NCI-H446 treated with DMSO at 0.1 percent for 48 hours (cell line): Measurements from ENCODE around the gene TRA2B.
"Not testable (repeated sequence)": the region's sequence is repeated elsewhere in the genome, so short reads cannot be mapped to it uniquely, and the experiment has no call there.

Experiments used
- DNase-seq: peaks from one replicate; lab custom pipeline; 2025; lab: John Stamatoyannopoulos, UW

Gene TRA2B

DNA sequence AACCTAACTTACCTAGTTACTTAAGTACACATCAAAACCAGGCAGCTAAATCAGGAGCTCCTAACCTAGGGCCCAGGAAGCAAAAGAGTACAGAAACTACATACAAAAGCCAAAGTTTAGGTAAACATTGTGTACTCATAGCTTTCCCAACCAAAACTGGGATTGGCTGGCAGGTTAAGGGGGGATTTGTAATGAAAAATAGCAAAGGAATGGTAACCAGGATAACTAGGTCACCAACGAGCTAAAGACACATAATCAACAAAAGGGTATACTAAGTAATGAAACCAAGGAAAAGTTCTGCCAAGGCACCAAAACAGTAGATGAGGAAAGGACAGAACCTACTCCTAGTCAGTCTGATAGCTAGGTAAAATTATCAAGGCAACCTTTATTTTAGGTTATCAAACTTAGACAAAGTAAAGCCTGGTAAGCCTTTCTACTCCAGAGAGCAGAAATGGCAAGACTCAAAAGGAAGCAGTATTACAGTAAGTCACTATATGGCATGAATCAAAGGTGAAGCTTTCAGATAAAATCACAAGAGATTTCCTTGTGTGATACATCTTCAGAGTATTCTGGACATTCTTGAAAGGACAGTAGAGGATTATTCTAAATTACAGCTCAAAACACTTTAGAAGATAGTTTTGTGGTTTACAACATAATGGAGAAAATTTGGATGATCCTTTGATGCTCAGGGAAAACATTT is 10.2 kb downstream of the TRA2B start:
- no peak for DNase-seq

DNA sequence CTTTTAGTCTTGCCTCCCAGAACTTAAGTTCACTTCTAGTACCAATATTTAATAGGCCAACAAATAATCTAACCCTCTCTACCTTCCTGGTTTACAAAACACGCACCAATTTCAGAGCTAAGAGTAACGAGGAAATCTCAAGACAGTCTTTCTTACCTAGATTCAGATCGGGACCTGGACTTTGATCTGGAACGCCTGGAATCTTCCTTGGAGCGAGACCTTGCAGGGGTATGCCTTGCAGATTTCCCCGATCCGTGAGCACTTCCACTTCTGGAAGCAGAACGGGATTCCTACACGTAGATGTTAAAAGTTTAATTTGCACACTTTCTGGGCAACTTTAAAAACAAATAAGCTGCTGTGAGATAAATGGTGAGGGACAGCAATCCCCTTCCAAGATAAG is 11.4 kb downstream of the TRA2B start:
- no peak for DNase-seq

- no peak for DNase-seq
Measured at GRCh38 chr3:185925353-185925752, 12.5 kb downstream of the TRA2B start.

DNA sequence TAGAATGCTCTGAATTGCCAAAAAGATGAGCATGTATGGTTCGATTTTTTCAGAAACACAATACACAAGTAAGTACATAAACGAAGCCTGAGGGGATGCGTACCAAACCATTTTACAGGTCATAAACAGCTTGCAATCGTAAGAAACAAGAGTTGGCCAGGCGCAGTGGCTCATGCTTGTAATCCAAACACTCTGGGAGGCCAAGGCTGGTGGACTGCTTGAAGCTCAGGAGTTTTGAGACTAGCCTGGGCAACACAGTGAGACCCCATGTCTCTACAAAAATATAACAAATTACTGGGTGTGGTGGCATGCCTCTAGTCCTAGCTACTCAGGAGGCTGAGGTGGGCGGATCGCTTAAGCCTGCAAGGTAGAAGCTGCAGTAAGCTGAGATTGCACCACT is 13.4 kb downstream of the TRA2B start:
- no peak for DNase-seq

- no peak for DNase-seq
Measured at GRCh38 chr3:185920184-185920583, 17.6 kb downstream of the TRA2B start.

DNA sequence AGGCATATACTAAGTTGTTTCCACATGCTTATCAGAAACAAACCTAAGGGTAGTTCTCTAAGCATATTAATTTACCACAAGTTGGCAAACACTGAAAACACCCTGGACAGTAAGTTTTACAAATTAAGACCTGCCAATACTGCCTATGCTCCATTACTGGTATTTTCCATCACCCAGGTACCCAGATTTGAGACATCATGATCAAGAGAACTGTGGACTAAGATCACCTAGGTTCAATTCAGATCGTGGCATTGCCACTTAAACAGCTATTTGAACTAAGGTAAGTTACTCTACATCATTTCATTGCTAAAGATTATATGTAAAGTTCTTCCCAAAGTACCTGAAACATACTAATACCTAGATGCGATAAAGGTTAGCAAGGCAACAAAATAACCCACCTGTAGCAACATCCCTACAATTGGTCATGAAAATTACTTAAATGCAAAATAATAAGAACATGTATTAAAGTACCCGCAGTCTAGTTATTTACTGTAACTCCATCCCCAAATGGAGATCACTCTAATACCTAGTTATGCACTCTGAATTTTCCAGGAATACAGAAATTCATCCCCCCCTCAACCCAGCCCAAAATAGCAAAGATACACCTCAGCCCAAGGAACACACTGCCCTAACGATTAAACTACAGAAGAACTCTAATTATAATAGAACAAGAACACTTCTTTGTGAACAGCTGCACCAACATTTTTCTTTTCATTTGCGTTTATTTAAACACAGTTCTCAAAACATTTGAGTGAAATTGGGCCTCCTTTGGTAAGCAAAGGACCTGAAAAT is 21.6 kb downstream of the TRA2B start:
- DNase-seq: no peak

GRCh38 chr3:185915642-185916041 is 22.2 kb downstream of the TRA2B start:
- DNase-seq: no peak

DNA sequence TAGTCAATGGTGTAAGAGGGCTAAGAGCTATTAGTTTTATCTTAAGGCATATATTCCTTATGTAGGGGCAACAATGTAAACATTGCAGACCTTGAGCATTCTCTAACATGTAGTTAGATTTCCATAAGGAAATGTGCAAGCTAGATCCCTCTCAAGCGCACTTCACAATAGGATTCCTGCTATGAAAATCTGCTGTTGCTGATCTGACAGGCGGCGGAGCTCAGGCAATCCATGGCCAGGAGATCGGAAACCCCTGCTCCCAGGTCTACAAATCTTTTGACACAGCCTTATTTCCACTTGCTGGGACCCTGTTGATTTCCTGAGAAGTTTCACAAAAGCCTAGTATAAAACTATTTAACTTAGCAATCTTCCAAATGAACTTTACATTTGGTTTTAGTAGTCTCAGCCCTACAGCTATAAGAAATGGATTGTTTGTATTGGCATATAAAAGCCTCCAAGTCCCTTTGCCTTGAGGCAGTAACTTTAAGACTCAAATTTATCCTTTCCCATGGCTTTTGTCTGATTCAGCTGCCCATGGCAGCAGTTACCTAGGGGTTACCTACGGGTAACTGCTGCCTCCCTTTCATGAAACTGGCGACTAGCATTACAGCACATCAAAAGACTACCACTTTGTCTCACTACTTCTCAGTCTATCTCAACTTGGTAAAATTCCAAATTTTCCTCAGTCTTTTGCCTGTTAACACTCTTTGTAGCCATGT is 22.7 kb downstream of the TRA2B start:
- DNase-seq: no peak

GRCh38 chr3:185912929-185913901 is 24.6 kb downstream of the TRA2B start:
- DNase-seq: no peak

- no peak for DNase-seq
Measured at GRCh38 chr3:185912512-185912911, 25.3 kb downstream of the TRA2B start.

DNA sequence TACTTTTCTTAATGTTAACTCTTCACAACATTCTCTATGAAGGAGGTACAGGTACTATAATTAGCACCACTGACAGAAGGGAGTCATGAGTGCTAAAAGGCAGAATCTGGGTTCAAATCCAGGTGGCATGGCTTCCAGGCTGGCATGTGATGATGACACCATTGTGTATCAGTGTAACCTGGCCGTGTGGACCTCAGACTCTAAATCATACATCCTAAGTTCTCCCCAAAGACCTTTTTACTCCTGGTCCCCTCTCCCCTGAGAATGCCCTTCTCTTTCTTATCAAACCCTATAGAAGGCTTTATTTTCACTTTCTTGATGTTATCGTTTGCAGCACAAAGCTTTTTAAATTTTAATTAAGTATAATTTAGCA is 26.8 kb downstream of the TRA2B start:
- DNase-seq: not testable (repeated sequence)

GRCh38 chr3:185910322-185911075 is 27.3 kb downstream of the TRA2B start:
- DNase-seq: not testable (repeated sequence)

DNA sequence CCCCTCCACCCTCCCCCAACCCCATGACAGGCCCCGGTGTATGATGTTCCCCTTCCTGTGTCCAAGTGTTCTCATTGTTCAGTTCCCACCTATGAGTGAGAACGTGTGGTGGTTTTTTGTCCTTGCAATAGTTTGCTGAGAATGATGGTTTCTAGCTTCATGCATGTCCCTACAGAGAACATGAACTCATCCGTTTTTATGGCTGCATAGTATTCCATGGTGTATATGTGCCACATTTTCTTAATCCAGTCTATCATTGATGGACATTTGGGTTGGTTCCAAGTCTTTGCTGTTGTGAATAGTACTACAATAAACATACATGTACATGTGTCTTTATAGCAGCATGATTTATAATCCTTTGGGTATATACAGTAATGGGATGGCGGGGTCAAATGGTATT is 27.9 kb downstream of the TRA2B start:
- DNase-seq: not testable (repeated sequence)

DNA sequence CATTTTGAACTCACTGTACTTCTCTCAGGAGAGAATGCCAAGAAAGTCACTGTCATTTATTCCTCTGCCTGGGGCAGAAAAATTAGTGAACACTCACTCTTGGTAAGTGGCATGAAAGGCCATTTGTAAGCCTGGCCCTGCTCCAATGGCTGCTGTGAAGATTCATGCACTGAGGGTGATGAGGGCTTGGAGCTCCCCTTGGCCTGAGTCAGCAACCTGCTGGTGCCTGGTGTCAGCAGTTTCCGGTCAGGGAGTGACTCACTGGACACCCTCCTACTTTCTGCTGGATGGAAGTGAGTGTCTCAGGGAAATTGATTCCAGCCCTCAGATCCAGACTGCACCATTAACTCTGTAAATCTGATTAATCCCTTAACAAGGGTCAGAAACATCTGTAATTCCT is 37.6 kb downstream of the TRA2B start:
- no peak for DNase-seq

DNA sequence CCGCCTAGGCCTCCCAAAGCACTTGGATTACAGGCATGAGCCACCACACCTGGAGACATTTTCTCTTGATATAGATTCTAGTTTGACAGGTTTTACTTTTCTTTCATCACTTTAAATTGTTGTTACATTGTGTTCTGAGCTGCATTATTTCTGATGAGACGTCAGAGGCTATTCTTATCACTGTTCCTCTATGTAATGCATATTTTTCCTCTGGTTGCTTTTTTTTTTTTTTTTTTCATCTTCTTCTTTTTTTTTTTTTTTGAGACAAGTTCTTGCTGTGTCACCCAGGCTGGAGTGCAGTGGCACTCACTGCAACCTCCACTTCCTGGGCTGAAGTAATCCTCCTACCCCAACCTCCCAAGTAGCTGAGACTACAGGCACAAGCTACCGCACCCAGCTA is 41.2 kb downstream of the TRA2B start:
- no peak for DNase-seq

DNA sequence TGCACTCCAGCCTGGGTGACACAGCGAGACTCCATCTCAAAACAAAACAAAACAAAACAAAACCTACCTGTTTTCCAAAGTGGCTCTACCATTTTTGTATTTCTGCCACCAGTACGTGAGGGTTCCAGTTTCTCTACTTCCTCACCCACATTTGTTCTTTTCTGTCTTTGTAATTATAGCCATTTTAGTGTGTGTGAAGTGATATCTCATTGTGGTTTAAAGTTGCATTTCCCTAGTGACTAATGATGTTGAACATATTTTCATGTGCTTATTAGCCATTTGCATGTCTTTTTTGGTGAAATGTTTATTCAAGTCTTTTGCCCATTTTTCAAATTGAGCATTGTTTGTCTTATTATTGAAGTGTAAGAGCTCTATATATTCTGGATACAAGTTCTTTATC is 50.7 kb downstream of the TRA2B start:
- DNase-seq: no peak

- DNase-seq: no peak
Measured at GRCh38 chr3:185884641-185885040, 53.2 kb downstream of the TRA2B start.

DNA sequence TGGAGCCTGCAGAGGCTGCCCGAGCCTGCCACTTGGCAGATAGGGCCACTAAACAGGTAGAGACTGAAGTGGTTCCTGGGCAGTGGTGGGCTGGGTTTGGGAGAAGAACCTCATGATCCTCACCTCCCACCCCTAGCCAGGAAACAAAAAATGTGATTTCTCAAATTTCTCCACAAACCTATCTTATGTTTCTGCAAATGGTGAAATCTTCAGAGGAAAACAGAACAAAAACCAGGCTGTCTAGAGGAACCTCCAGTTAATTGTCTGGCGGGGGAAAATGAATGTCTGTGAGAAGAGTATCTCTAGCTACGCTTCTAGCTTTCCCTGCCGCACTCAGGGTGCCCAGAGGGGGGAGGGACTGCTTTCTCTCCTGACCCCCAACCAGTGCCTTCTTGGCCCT is 55.9 kb downstream of the TRA2B start:
- no peak for DNase-seq

- no peak for DNase-seq
Measured at GRCh38 chr3:185880600-185880999, 57.2 kb downstream of the TRA2B start.

- DNase-seq: no peak
Measured at GRCh38 chr3:185878920-185879319, 58.9 kb downstream of the TRA2B start.

GRCh38 chr3:185874119-185874518 is 63.7 kb downstream of the TRA2B start:
- DNase-seq: no peak
